GM21717 (cell line): ENCODE data around the gene CAMK1D.

Experiments
- ATAC-seq: cut with Tn5 transposase; IDR thresholded peaks from one replicate; pipeline ENCODE4 v1.9.1; 2021; ENCODE audit warnings: mild to moderate bottlenecking, moderate library complexity; ENCODE audit not compliant: unreplicated experiment

The CAMK1D gene

GRCh38 chr10:12615296-12616220 lies 266.2 kb downstream of the CAMK1D start:
- ATAC-seq: no peak

GRCh38 chr10:12617191-12618175 lies 268.1 kb downstream of the CAMK1D start:
- no peak for ATAC-seq

DNA sequence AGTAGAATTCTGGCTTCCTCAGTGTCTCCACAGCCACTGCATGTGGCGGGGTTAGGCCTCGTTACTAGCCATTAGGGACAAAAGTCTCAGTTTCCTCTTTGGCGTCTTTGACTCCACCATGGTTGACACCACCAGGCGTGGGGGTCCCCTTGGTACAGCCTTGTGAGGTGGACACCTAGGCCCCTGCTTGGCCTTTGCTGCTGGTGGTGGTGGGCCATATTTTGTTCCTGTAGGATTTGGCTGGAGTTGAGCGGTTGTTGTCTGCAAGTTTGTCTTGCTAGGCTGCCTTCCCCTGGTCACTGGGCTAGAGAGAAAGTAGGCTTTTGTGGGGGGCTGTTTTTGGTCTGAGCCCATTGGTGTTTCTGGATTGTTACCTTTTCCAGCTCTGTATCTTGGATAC lies 272.7 kb downstream of the CAMK1D start:
- no peak for ATAC-seq

- no peak for ATAC-seq
These were observed 273.3 kb downstream of the CAMK1D start for GRCh38 chr10:12622691-12623090.

DNA sequence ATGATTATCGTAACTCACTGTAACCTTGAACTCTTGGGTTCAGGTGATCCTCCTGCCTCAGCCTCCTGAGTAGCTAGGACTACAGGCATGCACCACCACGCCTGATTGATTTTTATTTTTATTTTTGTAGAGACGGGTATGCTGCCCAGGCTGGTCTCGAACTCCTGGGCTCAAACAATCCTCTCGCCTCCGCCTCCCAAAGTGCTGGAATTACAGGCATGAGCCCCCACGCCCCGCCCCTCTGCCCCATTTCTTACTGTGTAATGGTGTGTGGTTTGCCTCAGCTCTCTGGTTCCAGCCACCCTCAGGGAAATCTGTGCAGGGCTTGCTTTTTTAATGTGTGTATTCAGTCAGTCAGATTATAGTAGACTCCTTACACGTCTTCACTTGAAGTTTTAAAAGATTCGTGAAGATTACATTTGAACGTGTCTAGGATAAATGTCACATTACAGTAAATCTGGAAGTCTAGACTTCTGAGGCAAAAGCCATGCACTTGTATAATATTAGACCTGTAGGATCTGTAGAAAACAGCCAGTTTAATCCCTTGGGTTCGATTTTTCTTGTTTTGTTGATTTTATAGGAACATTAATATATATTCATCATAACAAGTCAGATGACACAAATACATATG lies 276.2 kb downstream of the CAMK1D start:
- ATAC-seq: no peak

DNA sequence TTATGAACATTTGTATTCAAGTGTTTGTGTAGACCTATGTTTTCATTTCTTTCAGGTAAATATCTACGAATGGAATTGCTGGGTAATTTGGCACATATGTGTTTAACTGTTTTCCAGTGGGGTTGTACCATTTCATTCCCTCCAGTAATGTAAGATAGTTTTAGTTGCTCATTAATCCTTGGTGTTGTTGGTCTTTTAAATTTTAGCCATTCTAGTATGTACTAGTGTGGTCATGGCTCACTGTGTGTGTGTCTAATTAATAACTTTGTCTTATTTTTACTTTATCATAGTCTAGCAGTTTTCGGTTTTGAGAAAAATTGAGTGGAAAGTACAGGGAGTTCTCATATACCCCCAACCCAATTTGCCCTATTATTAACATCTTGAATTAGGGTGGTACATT lies 278.8 kb downstream of the CAMK1D start:
- no peak for ATAC-seq

- no peak for ATAC-seq
These were observed 279.8 kb downstream of the CAMK1D start for GRCh38 chr10:12628964-12629766.

- ATAC-seq: no peak
These were observed 280.4 kb downstream of the CAMK1D start for GRCh38 chr10:12629767-12630165.

DNA sequence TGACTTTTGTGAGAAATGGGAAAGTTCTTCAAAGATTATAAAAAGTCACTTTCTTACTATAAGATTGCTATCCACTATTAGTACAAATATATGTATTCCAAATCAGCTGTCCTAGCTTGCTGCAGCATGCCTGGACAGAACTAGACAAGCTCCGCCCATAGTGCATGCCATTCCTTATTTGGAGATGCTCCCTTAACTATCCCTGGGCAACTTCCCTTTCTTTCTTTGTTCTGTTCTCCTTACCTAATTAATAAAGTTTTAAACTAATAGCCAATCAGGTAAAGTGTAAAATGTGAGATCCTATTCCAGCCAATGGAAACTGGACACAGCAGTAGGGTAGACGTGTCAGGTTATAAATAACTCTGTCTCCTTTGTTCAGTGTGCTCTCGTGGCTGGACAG lies 281.9 kb downstream of the CAMK1D start:
- ATAC-seq: no peak

- no peak for ATAC-seq
These were observed 282.6 kb downstream of the CAMK1D start for GRCh38 chr10:12631787-12632562.

- ATAC-seq: no peak
These were observed 284.7 kb downstream of the CAMK1D start for GRCh38 chr10:12633776-12634620.

GRCh38 chr10:12634621-12634931 lies 285.2 kb downstream of the CAMK1D start:
- no peak for ATAC-seq

GRCh38 chr10:12635127-12635541 lies 285.8 kb downstream of the CAMK1D start:
- ATAC-seq: no peak

- no peak for ATAC-seq
These were observed 287.2 kb downstream of the CAMK1D start for GRCh38 chr10:12636571-12636970.

- ATAC-seq: no peak
These were observed 288.3 kb downstream of the CAMK1D start for GRCh38 chr10:12637649-12638048.

- no peak for ATAC-seq
These were observed 288.8 kb downstream of the CAMK1D start for GRCh38 chr10:12638103-12638502.

GRCh38 chr10:12638781-12639180 lies 289.4 kb downstream of the CAMK1D start:
- ATAC-seq: no peak

DNA sequence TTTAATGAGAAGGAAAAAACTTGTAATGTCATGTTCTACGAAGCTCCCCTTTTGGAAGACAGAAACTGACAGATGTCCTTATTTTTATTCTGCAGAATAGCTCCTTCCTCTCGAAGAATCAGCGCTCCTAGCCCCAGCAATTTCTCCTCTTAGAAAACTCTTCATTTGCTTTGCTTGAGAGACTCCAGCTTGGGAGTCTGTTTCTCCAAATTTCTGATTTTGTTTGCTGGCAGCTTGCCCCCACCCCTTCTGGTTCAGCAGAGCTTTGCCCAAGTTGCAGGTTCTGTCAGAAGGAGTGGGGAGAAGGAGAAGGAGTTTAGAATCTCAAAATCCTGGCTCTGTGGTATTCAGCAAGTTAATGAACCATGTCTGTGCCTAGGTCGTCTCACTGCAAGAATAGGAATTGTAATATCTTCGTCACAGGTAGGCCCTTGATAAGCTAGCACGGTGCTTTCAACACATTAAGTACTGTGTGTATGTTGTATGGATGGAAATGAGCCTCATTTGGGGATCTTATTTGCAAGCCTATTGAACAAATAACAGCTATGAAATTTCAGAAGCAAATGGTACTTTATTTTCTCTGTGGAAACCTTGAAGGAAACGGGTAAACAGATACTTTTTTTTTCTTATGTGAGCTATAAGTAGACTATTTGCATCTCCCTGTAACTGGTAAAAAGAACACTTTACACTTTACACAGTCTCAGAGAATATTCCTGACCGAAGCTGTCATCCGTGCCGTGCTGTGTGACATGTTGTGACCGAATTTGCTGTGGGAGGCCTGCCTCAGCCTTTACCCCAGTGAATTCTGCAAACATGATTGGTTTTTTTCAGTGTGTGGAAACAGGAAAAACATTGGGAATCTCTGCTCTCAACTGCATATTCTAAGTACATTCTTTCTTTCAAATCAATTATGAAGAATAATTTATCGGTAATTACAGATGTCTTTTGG lies 290.9 kb downstream of the CAMK1D start:
- no peak for ATAC-seq
